Superior temporal gyrus (tissue), 1 donor: Measurements from ENCODE around the gene SSX2.
"Not testable (repeated sequence)": the region's sequence is repeated elsewhere in the genome, so short reads cannot be mapped to it uniquely, and the experiment has no call there.

ENCODE experiments used
- DNase-seq: peaks from one replicate; pipeline ENCODE4 v3.0.0-alpha.2; 2016; ENCODE audit errors: extremely low spot score

Gene SSX2, protein sequence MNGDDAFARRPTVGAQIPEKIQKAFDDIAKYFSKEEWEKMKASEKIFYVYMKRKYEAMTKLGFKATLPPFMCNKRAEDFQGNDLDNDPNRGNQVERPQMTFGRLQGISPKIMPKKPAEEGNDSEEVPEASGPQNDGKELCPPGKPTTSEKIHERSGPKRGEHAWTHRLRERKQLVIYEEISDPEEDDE

DNA sequence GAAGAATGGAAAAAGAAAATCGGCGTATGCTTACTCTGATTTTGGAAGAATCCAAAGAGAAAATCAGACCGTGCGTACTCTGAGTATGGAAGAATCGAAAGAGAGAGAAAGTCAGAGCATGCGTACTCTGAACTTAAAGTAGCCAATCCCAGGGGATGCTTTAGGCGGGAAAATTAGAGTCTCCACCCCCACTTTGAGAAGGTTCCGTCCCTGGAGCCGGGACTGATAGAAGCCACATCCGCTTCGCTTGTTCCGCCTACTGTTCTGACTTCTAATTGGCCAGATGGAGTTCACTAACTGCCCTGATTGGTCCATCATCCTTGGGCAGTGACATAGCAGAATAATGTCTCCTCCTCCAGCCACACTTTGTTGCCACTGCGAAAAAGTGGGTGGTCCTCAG, at the start of gene SSX2:
Gene SSX2, minus strand, starts transcription at position 101 of the 400 bp plus-strand sequence. CDS start 1,429 bp downstream, outside the sequence.
- not testable (repeated sequence) for DNase-seq

DNA sequence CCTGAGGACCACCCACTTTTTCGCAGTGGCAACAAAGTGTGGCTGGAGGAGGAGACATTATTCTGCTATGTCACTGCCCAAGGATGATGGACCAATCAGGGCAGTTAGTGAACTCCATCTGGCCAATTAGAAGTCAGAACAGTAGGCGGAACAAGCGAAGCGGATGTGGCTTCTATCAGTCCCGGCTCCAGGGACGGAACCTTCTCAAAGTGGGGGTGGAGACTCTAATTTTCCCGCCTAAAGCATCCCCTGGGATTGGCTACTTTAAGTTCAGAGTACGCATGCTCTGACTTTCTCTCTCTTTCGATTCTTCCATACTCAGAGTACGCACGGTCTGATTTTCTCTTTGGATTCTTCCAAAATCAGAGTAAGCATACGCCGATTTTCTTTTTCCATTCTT, 44.0 kb upstream of the SSX2 start, which contains the start of gene SSX2B:
Gene SSX2B, plus strand, starts transcription at position 301 of the 400 bp plus-strand sequence. CDS start 1,429 bp downstream, outside the sequence.
- DNase-seq = not testable (repeated sequence)

DNA sequence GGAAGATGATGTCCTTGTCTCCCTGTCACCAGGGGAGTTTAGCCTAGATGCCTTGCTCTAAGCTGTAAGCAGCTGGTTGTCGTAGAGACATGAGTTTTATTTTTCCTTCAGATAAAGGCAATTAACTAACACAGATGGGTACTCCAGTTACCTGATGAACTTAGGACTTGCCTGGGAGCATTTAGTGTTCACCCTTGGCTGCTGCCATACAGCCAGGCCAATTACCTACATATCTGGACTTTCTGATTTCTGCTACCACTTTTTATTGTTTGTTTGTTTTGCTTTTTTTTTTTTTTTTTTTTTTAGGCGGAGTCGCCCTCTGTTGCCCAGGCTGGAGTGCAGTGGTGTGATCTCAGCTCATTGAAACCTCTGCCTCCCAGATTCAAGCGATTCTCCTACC, 14.9 kb downstream of the SSX2 start:
- not testable (repeated sequence) for DNase-seq

DNA sequence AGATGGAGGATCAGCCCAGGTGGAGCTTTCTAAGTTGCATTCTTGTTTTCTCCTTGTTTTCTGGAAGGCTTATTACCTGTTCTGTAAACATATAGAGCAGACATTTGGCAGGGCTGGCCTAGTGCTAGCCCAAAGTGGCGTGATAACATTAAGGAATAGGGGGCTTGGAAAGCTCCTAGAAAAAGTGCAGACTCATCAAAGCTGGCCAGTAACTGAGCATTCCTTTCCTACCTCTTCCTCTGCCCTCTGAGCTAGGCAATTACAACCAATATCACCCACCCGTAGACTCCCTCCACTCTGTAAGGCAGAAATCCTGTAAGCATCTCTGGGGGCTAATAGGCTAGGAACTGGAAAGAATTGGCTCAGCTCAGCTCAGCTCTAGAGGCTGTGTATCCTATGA, 44.8 kb downstream of the SSX2 start:
- DNase-seq = not testable (repeated sequence)

DNA sequence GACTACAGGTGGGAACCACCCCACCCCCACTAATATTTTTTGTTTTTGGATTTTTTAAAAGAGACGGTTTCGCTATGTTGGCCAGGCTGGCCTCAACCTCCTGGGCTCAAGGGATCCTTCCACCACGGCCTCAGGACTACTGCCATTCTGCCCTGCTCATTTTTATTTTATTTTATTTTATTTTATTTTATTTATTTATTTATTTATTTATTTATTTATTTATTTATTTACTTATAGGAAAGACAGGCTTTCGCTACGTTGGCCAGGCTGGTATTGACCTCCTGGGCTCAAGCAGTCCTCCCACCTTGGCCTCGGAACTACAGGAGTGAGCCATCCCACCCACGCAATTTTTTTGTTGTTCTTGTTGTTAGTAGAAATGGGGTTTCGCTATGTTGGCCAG, 51.5 kb downstream of the SSX2 start:
- not testable (repeated sequence) for DNase-seq

DNA sequence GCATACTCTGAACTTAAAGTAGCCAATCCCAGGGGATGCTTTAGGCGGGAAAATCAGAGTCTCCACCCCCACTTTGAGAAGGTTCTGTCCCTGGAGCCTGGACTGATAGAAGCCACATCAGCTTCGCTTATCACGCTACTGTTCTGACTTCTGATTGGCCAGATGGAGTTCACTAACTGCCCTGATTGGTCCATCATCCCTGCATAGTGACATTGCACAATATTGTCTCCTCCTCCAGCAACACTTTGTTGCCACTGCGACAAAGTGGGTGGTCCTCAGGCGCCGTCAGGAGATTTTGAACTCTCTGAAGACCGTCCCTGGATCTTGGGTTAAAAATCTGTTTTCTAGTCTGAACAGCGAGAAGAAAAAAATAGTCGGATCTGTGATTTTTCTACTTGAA, 52.2 kb downstream of the SSX2 start, which contains the start of gene SSX7:
Gene SSX7, minus strand, starts transcription at position 101 of the 400 bp plus-strand sequence. CDS start 1,428 bp downstream, outside the sequence.
- not testable (repeated sequence) for DNase-seq

DNA sequence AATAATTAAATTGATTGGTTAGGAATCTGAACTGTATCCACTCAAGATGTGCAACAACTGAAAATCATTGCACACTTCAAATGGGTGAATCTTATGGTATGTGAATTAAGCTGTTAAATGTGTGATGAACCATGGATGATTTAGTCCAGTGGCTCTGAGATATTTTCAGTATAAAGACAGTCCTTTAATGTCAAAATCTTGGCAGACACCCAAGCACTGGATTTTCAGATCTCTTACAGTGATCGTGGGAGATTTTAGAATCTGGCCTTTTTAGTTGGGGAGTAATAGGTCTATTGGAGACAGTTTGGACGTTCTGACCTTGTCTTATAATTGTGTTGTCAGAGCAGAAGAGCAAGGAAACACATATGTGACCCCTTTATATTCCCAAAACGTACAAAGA, 56.3 kb downstream of the SSX2 start:
- not testable (repeated sequence) for DNase-seq

DNA sequence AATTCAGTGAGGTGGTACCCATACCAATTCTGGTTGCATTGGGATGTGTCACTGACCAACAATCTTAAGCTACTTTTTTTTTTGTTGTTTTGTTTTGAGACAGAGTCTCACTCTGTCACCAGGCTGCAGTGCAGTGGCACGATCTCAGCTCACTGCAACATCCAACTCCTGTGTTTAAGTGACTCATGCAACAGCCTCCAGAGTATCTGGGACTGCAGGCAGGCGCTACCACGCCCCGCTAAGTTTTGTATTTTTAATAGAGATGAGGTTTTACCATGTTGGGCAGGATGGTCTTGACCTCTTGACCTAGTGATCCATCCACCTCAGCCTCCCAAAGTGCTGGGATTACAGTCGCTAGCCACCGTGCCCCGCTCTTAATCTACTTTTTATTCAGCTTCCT, 58.0 kb downstream of the SSX2 start:
- DNase-seq = not testable (repeated sequence)
